Neural progenitor cell (in vitro differentiated cells): ENCODE measurements around the gene GAB2.

Experiments
- EZH2 ChIP-seq: fragments of 200-600 bp; sonication (generic); IDR thresholded peaks from 2 replicates; pipeline ENCODE4 v1.6.1; 2017; ENCODE audit warnings: antibody characterized with exemption, mild to moderate bottlenecking, moderate library complexity
- EZH2phosphoT487 ChIP-seq: fragments of 200-600 bp; sonication (generic); IDR thresholded peaks from 2 replicates; pipeline ENCODE4 v1.6.1; 2017; ENCODE audit warnings: antibody characterized with exemption
- TF ChIP-seq, protein P1 (sequence below): fragments of 200-600 bp; sonication (generic); IDR thresholded peaks from 2 replicates; pipeline ENCODE4 v1.5.1; 2017; ENCODE audit warnings: antibody characterized with exemption, mild to moderate bottlenecking

DNA sequence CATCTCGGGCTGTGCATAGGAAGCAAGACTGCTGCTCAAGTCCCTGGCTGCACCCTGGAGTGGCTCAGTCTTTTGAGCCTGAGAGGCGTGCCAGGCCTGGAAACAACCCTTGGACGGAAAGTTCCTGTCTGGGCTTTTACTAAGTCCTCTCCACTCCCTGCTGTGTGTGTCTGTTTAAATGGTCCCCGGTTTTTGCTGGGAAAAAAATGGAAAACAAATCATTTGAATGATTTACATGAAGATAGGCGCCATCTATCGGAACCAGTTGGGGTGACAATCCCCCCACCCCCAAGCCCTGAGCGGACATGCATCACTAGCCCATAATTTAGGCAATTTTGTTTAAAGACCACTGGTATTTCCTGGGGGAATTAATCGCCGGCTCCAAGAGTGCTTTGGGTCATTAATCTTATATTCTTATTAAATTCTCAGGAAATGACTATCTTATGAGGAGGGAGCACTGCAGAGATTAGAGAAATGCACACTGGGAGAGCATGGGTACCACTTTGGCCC lies 2.7 kb upstream of the GAB2 start:
- TF ChIP-seq, protein P1, sequence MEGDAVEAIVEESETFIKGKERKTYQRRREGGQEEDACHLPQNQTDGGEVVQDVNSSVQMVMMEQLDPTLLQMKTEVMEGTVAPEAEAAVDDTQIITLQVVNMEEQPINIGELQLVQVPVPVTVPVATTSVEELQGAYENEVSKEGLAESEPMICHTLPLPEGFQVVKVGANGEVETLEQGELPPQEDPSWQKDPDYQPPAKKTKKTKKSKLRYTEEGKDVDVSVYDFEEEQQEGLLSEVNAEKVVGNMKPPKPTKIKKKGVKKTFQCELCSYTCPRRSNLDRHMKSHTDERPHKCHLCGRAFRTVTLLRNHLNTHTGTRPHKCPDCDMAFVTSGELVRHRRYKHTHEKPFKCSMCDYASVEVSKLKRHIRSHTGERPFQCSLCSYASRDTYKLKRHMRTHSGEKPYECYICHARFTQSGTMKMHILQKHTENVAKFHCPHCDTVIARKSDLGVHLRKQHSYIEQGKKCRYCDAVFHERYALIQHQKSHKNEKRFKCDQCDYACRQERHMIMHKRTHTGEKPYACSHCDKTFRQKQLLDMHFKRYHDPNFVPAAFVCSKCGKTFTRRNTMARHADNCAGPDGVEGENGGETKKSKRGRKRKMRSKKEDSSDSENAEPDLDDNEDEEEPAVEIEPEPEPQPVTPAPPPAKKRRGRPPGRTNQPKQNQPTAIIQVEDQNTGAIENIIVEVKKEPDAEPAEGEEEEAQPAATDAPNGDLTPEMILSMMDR: peak; percentile 75
- TF ChIP-seq EZH2phosphoT487 (no peak), EZH2 (no peak)
